Measurements from ENCODE around the gene PTPN18.

DNA sequence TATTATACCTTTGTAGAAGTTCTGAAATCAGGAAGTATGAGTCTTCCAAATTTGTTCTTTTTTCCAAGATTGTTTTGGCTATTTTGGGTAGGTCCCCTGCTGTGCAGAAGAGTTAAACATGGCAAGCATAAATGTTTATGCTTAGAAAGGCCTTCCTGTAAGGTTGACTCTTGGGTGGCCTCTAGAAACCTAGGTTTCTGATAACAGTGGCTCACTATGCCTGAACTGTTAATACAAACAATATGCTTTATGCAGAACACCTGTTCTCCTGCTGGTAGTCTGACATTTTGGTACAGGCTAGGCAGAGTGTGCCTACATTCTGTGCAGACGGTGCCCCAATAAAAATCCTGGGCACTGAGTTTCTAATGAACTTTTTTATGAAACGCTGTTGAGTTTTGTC lies 10.1 kb downstream of the PTPN18 start:
- TF ChIP-seq, protein P1, sequence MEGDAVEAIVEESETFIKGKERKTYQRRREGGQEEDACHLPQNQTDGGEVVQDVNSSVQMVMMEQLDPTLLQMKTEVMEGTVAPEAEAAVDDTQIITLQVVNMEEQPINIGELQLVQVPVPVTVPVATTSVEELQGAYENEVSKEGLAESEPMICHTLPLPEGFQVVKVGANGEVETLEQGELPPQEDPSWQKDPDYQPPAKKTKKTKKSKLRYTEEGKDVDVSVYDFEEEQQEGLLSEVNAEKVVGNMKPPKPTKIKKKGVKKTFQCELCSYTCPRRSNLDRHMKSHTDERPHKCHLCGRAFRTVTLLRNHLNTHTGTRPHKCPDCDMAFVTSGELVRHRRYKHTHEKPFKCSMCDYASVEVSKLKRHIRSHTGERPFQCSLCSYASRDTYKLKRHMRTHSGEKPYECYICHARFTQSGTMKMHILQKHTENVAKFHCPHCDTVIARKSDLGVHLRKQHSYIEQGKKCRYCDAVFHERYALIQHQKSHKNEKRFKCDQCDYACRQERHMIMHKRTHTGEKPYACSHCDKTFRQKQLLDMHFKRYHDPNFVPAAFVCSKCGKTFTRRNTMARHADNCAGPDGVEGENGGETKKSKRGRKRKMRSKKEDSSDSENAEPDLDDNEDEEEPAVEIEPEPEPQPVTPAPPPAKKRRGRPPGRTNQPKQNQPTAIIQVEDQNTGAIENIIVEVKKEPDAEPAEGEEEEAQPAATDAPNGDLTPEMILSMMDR (IDR thresholded peaks at IDR 0.05; ENCODE audit: insufficient read depth, low read depth, low read length) = no peak
- no peak for TF ChIP-seq EZH2 (IDR thresholded peaks at IDR 0.05; ENCODE audit: insufficient read depth, low read length)

All from astrocyte (in vitro differentiated cells and primary cell).